ENCODE data around the gene PSMD11.

DNA sequence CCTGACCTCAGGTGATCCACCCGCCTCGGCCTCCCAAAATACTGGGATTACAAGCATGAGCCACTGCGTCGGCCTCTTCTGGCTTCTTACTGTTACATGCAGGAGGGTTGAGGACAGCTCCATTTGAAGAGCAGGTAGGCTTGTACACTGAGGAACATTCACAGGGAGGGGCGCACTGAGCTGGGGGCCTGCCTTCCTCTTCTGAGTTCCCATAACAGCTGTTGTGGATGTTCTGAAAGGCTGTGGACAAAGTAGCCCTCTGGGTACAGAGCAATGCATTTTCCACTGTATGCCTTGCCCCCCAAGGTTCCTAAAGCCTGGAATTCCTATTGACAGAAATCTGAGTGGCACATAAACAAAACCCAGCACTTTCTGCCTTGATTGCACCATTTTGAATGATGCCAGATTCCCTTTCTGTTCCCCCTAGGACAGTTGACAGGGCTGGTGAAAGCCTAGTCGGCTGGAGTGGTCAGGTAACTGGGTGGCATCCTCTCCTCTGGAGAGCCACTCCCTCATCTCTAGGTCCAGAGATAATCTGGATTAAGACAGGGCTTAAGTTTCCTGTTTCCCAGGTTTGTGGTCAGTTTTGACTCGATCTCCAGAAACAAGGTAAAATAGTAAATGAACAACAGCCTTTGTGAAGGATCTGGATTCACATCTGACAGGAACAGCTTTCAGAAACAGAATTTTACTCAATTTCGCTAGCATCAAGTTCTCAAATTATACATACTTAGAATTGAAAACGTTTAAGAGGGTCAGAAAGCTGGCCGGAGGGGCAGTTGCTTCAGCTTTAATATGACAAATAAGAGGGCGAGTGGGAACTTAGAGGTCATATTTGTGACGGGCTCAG is 41.2 kb downstream of the PSMD11 start:
- TF ChIP-seq, protein P1, sequence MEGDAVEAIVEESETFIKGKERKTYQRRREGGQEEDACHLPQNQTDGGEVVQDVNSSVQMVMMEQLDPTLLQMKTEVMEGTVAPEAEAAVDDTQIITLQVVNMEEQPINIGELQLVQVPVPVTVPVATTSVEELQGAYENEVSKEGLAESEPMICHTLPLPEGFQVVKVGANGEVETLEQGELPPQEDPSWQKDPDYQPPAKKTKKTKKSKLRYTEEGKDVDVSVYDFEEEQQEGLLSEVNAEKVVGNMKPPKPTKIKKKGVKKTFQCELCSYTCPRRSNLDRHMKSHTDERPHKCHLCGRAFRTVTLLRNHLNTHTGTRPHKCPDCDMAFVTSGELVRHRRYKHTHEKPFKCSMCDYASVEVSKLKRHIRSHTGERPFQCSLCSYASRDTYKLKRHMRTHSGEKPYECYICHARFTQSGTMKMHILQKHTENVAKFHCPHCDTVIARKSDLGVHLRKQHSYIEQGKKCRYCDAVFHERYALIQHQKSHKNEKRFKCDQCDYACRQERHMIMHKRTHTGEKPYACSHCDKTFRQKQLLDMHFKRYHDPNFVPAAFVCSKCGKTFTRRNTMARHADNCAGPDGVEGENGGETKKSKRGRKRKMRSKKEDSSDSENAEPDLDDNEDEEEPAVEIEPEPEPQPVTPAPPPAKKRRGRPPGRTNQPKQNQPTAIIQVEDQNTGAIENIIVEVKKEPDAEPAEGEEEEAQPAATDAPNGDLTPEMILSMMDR (IDR thresholded peaks at IDR 0.05) = no peak
- no peak for TF ChIP-seq POLR2A (IDR thresholded peaks at IDR 0.05)

Data from right lobe of liver (tissue), 4 donors.